K562 (cell line): ENCODE data around the gene TGFBR3L. TPM values are rescaled to one million over a fixed set of nuclear protein-coding genes. Genes with fewer than 3 reads are reported as not detected.
A peak's percentile ranks its signal among the peaks of the same experiment; 100 is the strongest.

Experiments
- ATAC-seq: fragments of 200-7000 bp; cut with Tn5 transposase; 3 replicates; pipeline ENCODE4 v1.9.1; 2020; ENCODE audit warnings: moderate library complexity
- BruUV-seq: library from RNA; stranded (reverse); fragments of 400-500 nt; replicated peaks from 2 replicates; lab custom pipeline; 2021; lab: Mats Ljungman, UMichigan
- CTCF ChIA-PET: fragments of 300-600 bp; formaldehyde crosslinking; extraction: SDS; loops from one replicate; lab custom pipeline; 2021; ENCODE audit warnings: low intra/inter-chr PET ratio; lab: Yijun Ruan, JAX
- POLR2A ChIA-PET: fragments of 300-600, 350-650 bp; sonication (Branson Sonifier 250); formaldehyde crosslinking; extraction: SDS; loops from one replicate; lab custom pipeline; 2021; ENCODE audit warnings: antibody characterized with exemption, inconsistent platforms; lab: Yijun Ruan, JAX
- DNase-seq, 4 experiments: peaks; one replicate each; pipeline versions ENCODE4 v3.0.0 to v3.0.0-alpha.2; 2011 to 2018; ENCODE audit warnings: low spot score in 3 of 4, mixed read lengths in 3 of 4; ENCODE audit errors: extremely low read depth in 1 of 4
- FAIRE-seq: peaks from 2 replicates; lab custom pipeline; 2011; peaks lifted over from hg19 to GRCh38; lab: Jason Lieb, UNC
- H2AFZ ChIP-seq: 2 replicates; pipeline ENCODE4 v1.6.0; 2011; ENCODE audit warnings: low read depth, low read length, control low read depth, inconsistent platforms
- H3K27ac ChIP-seq: fragments of 200-600 bp; 3 replicates; pipeline ENCODE4 v1.8.0; 2011; ENCODE audit warnings: low read depth, mild to moderate bottlenecking, control low read depth, inconsistent platforms, low read length, moderate library complexity, mixed read lengths; ENCODE audit errors: extremely low read depth
- H3K27me3 ChIP-seq, 2 experiments: fragments of 300-600 bp in 1 of 2; 2 replicates in 1 of 2; 3 replicates in 1 of 2; pipeline versions ENCODE4 v1.6.0 to v1.8.0; 2011; ENCODE audit warnings: inconsistent platforms in 2 of 2, low read length in 2 of 2, mild to moderate bottlenecking in 1 of 2, mixed read lengths in 1 of 2, moderate library complexity in 1 of 2; ENCODE audit not compliant: control insufficient read depth in 2 of 2, insufficient read depth in 2 of 2
- H3K36me3 ChIP-seq: fragments of 300-600 bp; 3 replicates; pipeline ENCODE4 v1.8.0; 2011; ENCODE audit warnings: mild to moderate bottlenecking, low read length, inconsistent platforms; ENCODE audit not compliant: control insufficient read depth, insufficient read depth
- H3K4me1 ChIP-seq, 2 experiments: fragments of 200-600 bp in 1 of 2; replicated peaks in 1 of 2; 2 replicates in 1 of 2; 3 replicates in 1 of 2; pipeline versions ENCODE4 v1.5.1 to v1.8.0; 2011; ENCODE audit warnings: inconsistent platforms in 2 of 2, low read length in 2 of 2, mild to moderate bottlenecking in 1 of 2, mixed read lengths in 1 of 2, moderate library complexity in 1 of 2; ENCODE audit not compliant: control insufficient read depth in 2 of 2, insufficient read depth in 2 of 2
- H3K4me2 ChIP-seq: 2 replicates; pipeline ENCODE4 v1.6.1; 2011; ENCODE audit warnings: low read length, control low read depth, inconsistent platforms, mixed read lengths; ENCODE audit not compliant: insufficient read depth
- H3K4me3 ChIP-seq: fragments of 200-600 bp; sonication (generic), shearing (Covaris generic); 2 replicates; pipeline ENCODE4 v1.5.1; 2016; ENCODE audit warnings: control low read depth, inconsistent platforms
- H3K79me2 ChIP-seq: fragments of 200-600 bp; 3 replicates; pipeline ENCODE4 v1.8.0; 2011; ENCODE audit warnings: low read length, inconsistent platforms; ENCODE audit not compliant: control insufficient read depth, insufficient read depth
- H3K9ac ChIP-seq, 2 experiments: 2 replicates each; pipeline versions ENCODE4 v1.6.0 to v1.6.1; 2011; ENCODE audit warnings: low read depth in 2 of 2, low read length in 2 of 2, control low read depth in 1 of 2, inconsistent platforms in 1 of 2, mild to moderate bottlenecking in 1 of 2, mixed read lengths in 1 of 2; ENCODE audit not compliant: insufficient read depth in 1 of 2
- H3K9me1 ChIP-seq: one replicate; pipeline ENCODE4 v1.6.0; 2011; ENCODE audit warnings: inconsistent platforms, mild to moderate bottlenecking, low read length, moderate library complexity; ENCODE audit not compliant: control insufficient read depth, insufficient read depth
- H3K9me3 ChIP-seq: replicated peaks from 2 replicates; pipeline ENCODE4 v1.5.1; 2011; ENCODE audit warnings: low read depth, low read length, inconsistent platforms; ENCODE audit not compliant: control insufficient read depth, insufficient read depth
- H4K20me1 ChIP-seq: replicated peaks from 2 replicates; pipeline ENCODE4 v1.6.1; 2011; ENCODE audit warnings: low read length, inconsistent platforms, mixed read lengths; ENCODE audit not compliant: control insufficient read depth, insufficient read depth
- HMG20A ChIP-seq: fragments of 450-650 bp; formaldehyde crosslinking; conservative IDR thresholded peaks from 2 replicates; pipeline ENCODE4 v1.4.0; 2020; ENCODE audit warnings: mild to moderate bottlenecking, mixed read lengths
- NCOA4 ChIP-seq: fragments of 450-650 bp; IDR thresholded peaks from 2 replicates; pipeline ENCODE4 v1.6.1; 2018; ENCODE audit warnings: mild to moderate bottlenecking; ENCODE audit not compliant: partially characterized antibody
- PHF21A ChIP-seq: fragments of 450-650 bp; IDR thresholded peaks from 2 replicates; pipeline ENCODE4 v1.6.1; 2017; ENCODE audit warnings: low read depth, borderline replicate concordance
- POLR2G ChIP-seq: fragments of 200-400 bp; formaldehyde crosslinking; IDR thresholded peaks from 2 replicates; pipeline ENCODE4 v1.6.1; 2017; ENCODE audit warnings: low read depth, mild to moderate bottlenecking, antibody characterized with exemption, low read length, moderate library complexity
- WGBS: fragments of 100-300 bp; shearing (Covaris generic); methylation state at CpG from one replicate; pipeline ENCODE4 v1.1.6; 2016; ENCODE audit warnings: low coverage, mixed read lengths; ENCODE audit not compliant: insufficient coverage; ENCODE audit errors: missing lambda C conversion rate; 5-methylcytosine and 5-hydroxymethylcytosine counted together
- in situ Hi-C: fragments of 300-500 bp; cut with MboI; formaldehyde crosslinking; loops from 4 replicates; pipeline ENCODE4 v1.15.0; 2018; ENCODE audit warnings: inconsistent platforms, mixed read lengths
- intact Hi-C: fragments of 100-400 bp; cut with micrococcal nuclease; formaldehyde crosslinking; loops from 2 replicates; pipeline ENCODE4 v1.14.2; 2022
- polyA plus RNA-seq, 8 experiments: library from polyadenylated mRNA; depleted of rRNA in 4 of 8; stranded (reverse) in 5 of 8; unstranded in 3 of 8; fragments of >200 nt; fragmentation: Nextera tagmentation in 2 of 8; fragmentation: Illumina TruSeq in 1 of 8; extraction: Ambion mirVana in 2 of 8; extraction: Trizol in 1 of 8; gene quantifications; 2 replicates each; pipeline versions ENCODE4 v1.2.1 to v1.2.3, GENCODE V29; 2011 to 2014; ENCODE audit warnings: inconsistent platforms in 1 of 8, missing spikeins in 1 of 8
- total RNA-seq, 7 experiments: library from RNA; depleted of rRNA in 6 of 7; stranded (reverse); fragments of >200 nt in 6 of 7; fragmentation: Illumina TruSeq in 2 of 7; extraction: Trizol in 2 of 7; gene quantifications; 2 replicates each; pipeline versions ENCODE4 v1.2.1 to v1.2.3, GENCODE V29; 2011 to 2021; ENCODE audit warnings: low replicate concordance in 1 of 7

Gene TGFBR3L
- total and polyA plus RNA-seq, 9 of the 15 experiments (the other 6 are each of a cell fraction or from before 2014, with no cell fraction given) = not detected

GRCh38 chr19:7921967-7922835, 7.6 kb downstream of the TGFBR3L start:
- POLR2A ChIA-PET = interaction anchor here (0.5 to 3.1 kb wide), 4 partner anchors 22 to 53 kb away, joined by 3 to 21 read pairs (median 12); partner anchors contain the start of gene TIMM44
- no peak for TF ChIP-seq HMG20A (CRISPR knock-in tag)
- no peak for TF ChIP-seq NCOA4
- no peak for TF ChIP-seq PHF21A
- TF ChIP-seq POLR2G = peak; percentile 29; the same call in 1 of the 2 replicates
- TF ChIP-seq, all 486 proteins: peak for 1
- CTCF ChIA-PET = no interaction called here
- H3K27me3 ChIP-seq = no peaks in the 10 kb centered on the region
- peak overlapping the region; percentile 52; the same call in 1 of the 2 replicates for H3K4me3 ChIP-seq
- peak overlapping the region; percentile 98; the same call in 1 of the 2 replicates for H3K4me2 ChIP-seq
- intact Hi-C loops (loop anchor here (1.0 to 5.0 kb wide), 2 partner anchors 50 to 69 kb away; partner anchors contain the start of gene PRR36), in situ Hi-C loops (loop anchor here (5.0 kb wide), 1 partner anchor 70 kb away; no protein-coding TSS in a partner anchor)
- H3K4me1 ChIP-seq = peaks cover 20 to 84% of the 10 kb centered on the region in 2 experiments
- no peak overlapping the region for H2AFZ ChIP-seq
- peaks cover 14% of the 10 kb centered on the region for H3K79me2 ChIP-seq
- H4K20me1 ChIP-seq = peaks cover 15% of the 10 kb centered on the region; the same call in 1 of the 2 replicates
- DNase-seq (no peak), ATAC-seq (no peak), FAIRE-seq (no peak)
- peaks cover 26% of the 10 kb centered on the region; the same call in 1 of the 3 replicates for H3K36me3 ChIP-seq
- 86% methylated on average over 25 of the region's 31 CpGs for whole genome bisulfite sequencing
- BruUV-seq = no TSS peak
- no peaks in the 10 kb centered on the region for H3K9me1 ChIP-seq
- H3K9ac ChIP-seq = peak overlapping the region; percentile 72 to 93; a peak in 3 of 4 replicates
- H3K9me3 ChIP-seq = no peaks in the 10 kb centered on the region
- H3K27ac ChIP-seq = no peak overlapping the region; the same call in 2 of the 3 replicates
